K562 (cell line): ENCODE data around the gene DMAC1.

ENCODE experiments used
- ARID3A ChIP-seq: IDR thresholded peaks from 2 replicates; pipeline ENCODE4 v1.6.1; 2012; ENCODE audit warnings: low read depth, low read length, improper control_type of control experiment, borderline replicate concordance
- CHCHD3 ChIP-seq: fragments of 250-450 bp; sonication (Bioruptor Pico); IDR thresholded peaks from 2 replicates; pipeline ENCODE4 v2.1.2; 2022; ENCODE audit warnings: mild to moderate bottlenecking
- SIX5 ChIP-seq, 2 experiments: IDR thresholded peaks; 2 replicates each; pipeline ENCODE4 v1.6.1; 2011; ENCODE audit warnings: low read length in 2 of 2, borderline replicate concordance in 1 of 2, low read depth in 1 of 2, mild to moderate bottlenecking in 1 of 2, moderate library complexity in 1 of 2; ENCODE audit not compliant: insufficient read depth in 1 of 2
- SMAD2 ChIP-seq: fragments of 150-350 bp; IDR thresholded peaks from 2 replicates; pipeline ENCODE4 v1.6.1; 2014; ENCODE audit warnings: low read depth, mild to moderate bottlenecking, low read length
- ZNF449 ChIP-seq: fragments of 250-450 bp; sonication (Bioruptor Pico); IDR thresholded peaks from 2 replicates; pipeline ENCODE4 v1.8.0; 2022; ENCODE audit warnings: moderate library complexity, mild to moderate bottlenecking, inconsistent platforms
- ZNF639 ChIP-seq, 2 experiments: fragments of 200-800 bp in 1 of 2; sonication (Bioruptor generic) in 1 of 2; sonication (generic) in 1 of 2; formaldehyde crosslinking in 1 of 2; IDR thresholded peaks in 1 of 2; conservative IDR thresholded peaks in 1 of 2; 2 replicates each; pipeline versions ENCODE4 v1.5.0 to v1.6.1; 2016 to 2020; ENCODE audit warnings: missing compliant biosample characterization in 1 of 2, missing genetic modification characterization in 1 of 2, missing genetic modification reagents in 1 of 2
- TF ChIP-seq, protein P1 (sequence below): fragments of 250-450 bp; sonication (Bioruptor Pico); IDR thresholded peaks from 2 replicates; pipeline ENCODE4 v1.6.1; 2021; ENCODE audit warnings: mild to moderate bottlenecking

GRCh38 chr9:7844242-7844641, 44.7 kb upstream of the DMAC1 start:
- no peak for TF ChIP-seq ZNF639 (CRISPR knock-in tag; conservative IDR thresholded peaks at IDR 0.05 in 1 of 2, IDR thresholded peaks at IDR 0.05 in 1 of 2)
- TF ChIP-seq ZNF449 (CRISPR knock-in tag): no peak
- TF ChIP-seq SMAD2: no peak
- TF ChIP-seq ARID3A: no peak
- no peak for TF ChIP-seq CHCHD3
- TF ChIP-seq SIX5 (IDR thresholded peaks at IDR 0.05; ENCODE audit: borderline replicate concordance in 1 of 2, insufficient read depth in 1 of 2, low read depth in 1 of 2, low read length in 2 of 2): no peak
- TF ChIP-seq, protein P1, sequence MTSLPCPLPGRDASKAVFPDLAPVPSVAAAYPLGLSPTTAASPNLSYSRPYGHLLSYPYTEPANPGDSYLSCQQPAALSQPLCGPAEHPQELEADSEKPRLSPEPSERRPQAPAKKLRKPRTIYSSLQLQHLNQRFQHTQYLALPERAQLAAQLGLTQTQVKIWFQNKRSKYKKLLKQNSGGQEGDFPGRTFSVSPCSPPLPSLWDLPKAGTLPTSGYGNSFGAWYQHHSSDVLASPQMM: no peak
